Right lobe of liver (tissue), 4 donors: Measurements from ENCODE around the gene YBX2.

Source experiments
- POLR2A ChIP-seq: fragments of 450-650 bp; IDR thresholded peaks from one replicate; pipeline ENCODE4 v1.6.1; 2017; ENCODE audit warnings: antibody characterized with exemption, mild to moderate bottlenecking
- TF ChIP-seq, protein P1 (sequence below), 4 donors: fragments of 200-600 bp in 3 of 4; fragments of 450-650 bp in 1 of 4; IDR thresholded peaks; one replicate each; pipeline versions ENCODE4 v1.5.1 to v1.8.0; 2016 to 2022; ENCODE audit warnings: antibody characterized with exemption in 4 of 4, mild to moderate bottlenecking in 2 of 4
- donor health status: DM: no; HTN: no; CAD: no.
- donor health status: DM: no; HTN: no; CAD: no.
- donor health status: DM: no; HTN: yes; CAD: no.

GRCh38 chr17:7290166-7290565 lies 4.3 kb downstream of the YBX2 start:
- no peak for TF ChIP-seq POLR2A
- TF ChIP-seq, protein P1, sequence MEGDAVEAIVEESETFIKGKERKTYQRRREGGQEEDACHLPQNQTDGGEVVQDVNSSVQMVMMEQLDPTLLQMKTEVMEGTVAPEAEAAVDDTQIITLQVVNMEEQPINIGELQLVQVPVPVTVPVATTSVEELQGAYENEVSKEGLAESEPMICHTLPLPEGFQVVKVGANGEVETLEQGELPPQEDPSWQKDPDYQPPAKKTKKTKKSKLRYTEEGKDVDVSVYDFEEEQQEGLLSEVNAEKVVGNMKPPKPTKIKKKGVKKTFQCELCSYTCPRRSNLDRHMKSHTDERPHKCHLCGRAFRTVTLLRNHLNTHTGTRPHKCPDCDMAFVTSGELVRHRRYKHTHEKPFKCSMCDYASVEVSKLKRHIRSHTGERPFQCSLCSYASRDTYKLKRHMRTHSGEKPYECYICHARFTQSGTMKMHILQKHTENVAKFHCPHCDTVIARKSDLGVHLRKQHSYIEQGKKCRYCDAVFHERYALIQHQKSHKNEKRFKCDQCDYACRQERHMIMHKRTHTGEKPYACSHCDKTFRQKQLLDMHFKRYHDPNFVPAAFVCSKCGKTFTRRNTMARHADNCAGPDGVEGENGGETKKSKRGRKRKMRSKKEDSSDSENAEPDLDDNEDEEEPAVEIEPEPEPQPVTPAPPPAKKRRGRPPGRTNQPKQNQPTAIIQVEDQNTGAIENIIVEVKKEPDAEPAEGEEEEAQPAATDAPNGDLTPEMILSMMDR (IDR thresholded peaks at IDR 0.05) = no peak
